Heart left ventricle (tissue), 13 donors: ENCODE results near the gene SH3RF3.

Source experiments
- CTCF ChIP-seq, 12 donors: fragments of 200-600 bp; sonication (generic) in 4 of 12; IDR thresholded peaks; one replicate each; pipeline versions ENCODE4 v1.5.0 to v1.8.0; 2018 to 2022; ENCODE audit warnings: antibody characterized with exemption in 12 of 12, mild to moderate bottlenecking in 5 of 12
- POLR2A ChIP-seq, 2 donors: fragments of 450-650 bp; IDR thresholded peaks; one replicate each; pipeline ENCODE4 v1.6.1; 2017; ENCODE audit warnings: antibody characterized with exemption in 2 of 2, mild to moderate bottlenecking in 2 of 2, moderate library complexity in 2 of 2
- donor health status: ischemic (EF 13 %, LVEDD 7.1; RV severe dilation, severe dysfunction).
- donor health status: DM: no; HTN: yes; CAD: no.
- donor health status: DM: no; HTN: no; CAD: no.
- donor health status: ischemic (EF 25% LVEDD 6.9; RV normal size, moderate dysfunction).
- donor health status: ischemic (EF 25% LVEDD 5.7; RV mildly dilated, moderate dysfunction).
- donor health status: ischemic (EF 35%, LVEDD 5.7; RV mildly dilated, moderate dysfunction).
- donor health status: nonischemic (EF 11% LVEDD 7.7; RV severe dilation, severe dysfunction).
- donor health status: DM: yes; HTN: yes; CAD: no.
- donor health status: PGD.
- donor health status: ischemic (EF 29% LVEDD 5.4; RV normal size, mild dysfunction).
- donor health status: nonischemic (EF 23%, LVEDD 6.1; RV moderate dilation, normal function).

GRCh38 chr2:109410039-109410815 lies 281.2 kb downstream of the SH3RF3 start:
- TF ChIP-seq CTCF (IDR thresholded peaks at IDR 0.05) (no peak), POLR2A (IDR thresholded peaks at IDR 0.05) (no peak)
